IMR-90 (cell line): ENCODE results near the gene FUT8. TPM values are rescaled to one million over a fixed set of nuclear protein-coding genes. Genes with fewer than 3 reads are reported as not detected.

Experiments used
- ATAC-seq: fragments of 200-7000 bp; cut with Tn5 transposase; 2 replicates; pipeline ENCODE4 v1.9.1; 2020; ENCODE audit warnings: low read depth, mild to moderate bottlenecking, moderate library complexity
- BruUV-seq: library from RNA; stranded (reverse); fragments of 400-500 nt; replicated peaks from 2 replicates; lab custom pipeline; 2021; lab: Mats Ljungman, UMichigan
- CTCF ChIA-PET: fragments of 300-600 bp; formaldehyde crosslinking; extraction: SDS; loops from one replicate; lab custom pipeline; 2021; ENCODE audit warnings: antibody characterized with exemption; lab: Yijun Ruan, JAX
- POLR2A ChIA-PET: fragments of 300-600 bp; sonication (Branson Sonifier 250); formaldehyde crosslinking; loops from one replicate; lab custom pipeline; 2022; ENCODE audit warnings: antibody characterized with exemption; ENCODE audit not compliant: unreplicated experiment; lab: Charles Lee
- DNase-seq: peaks from one replicate; pipeline ENCODE4 v3.0.0; 2013
- H2AFZ ChIP-seq: replicated peaks from 2 replicates; pipeline ENCODE3; 2013; ENCODE audit warnings: low read length, mild to moderate bottlenecking; ENCODE audit not compliant: poor library complexity
- H2AK5ac ChIP-seq: 2 replicates; pipeline ENCODE4 v1.6.1; 2013; ENCODE audit warnings: low read depth, low read length, inconsistent platforms
- H2AK9ac ChIP-seq: replicated peaks from 2 replicates; pipeline ENCODE3; 2013; ENCODE audit warnings: mild to moderate bottlenecking, low read depth, low read length, moderate library complexity; ENCODE audit not compliant: poor library complexity
- H2BK120ac ChIP-seq: 2 replicates; pipeline ENCODE4 v1.6.1; 2013; ENCODE audit warnings: low read depth, low read length, inconsistent platforms
- H2BK15ac ChIP-seq: 3 replicates; pipeline ENCODE4 v1.6.1; 2013; ENCODE audit warnings: low read depth, low read length, inconsistent platforms
- H2BK20ac ChIP-seq: 2 replicates; pipeline ENCODE4 v1.6.1; 2013; ENCODE audit warnings: low read depth, mild to moderate bottlenecking, inconsistent platforms, low read length, moderate library complexity
- H2BK5ac ChIP-seq: 2 replicates; pipeline ENCODE4 v1.6.1; 2013; ENCODE audit warnings: mild to moderate bottlenecking, low read depth, low read length, inconsistent platforms; ENCODE audit not compliant: poor library complexity, severe bottlenecking
- H3K14ac ChIP-seq: replicated peaks from 2 replicates; pipeline ENCODE4 v1.6.1; 2013; ENCODE audit warnings: low read depth, low read length, inconsistent platforms
- H3K18ac ChIP-seq: 2 replicates; pipeline ENCODE4 v1.6.1; 2013; ENCODE audit warnings: low read depth, low read length, control low read depth
- H3K23ac ChIP-seq: 2 replicates; pipeline ENCODE4 v1.6.1; 2013; ENCODE audit warnings: low read depth, low read length, inconsistent platforms
- H3K27ac ChIP-seq: 2 replicates; pipeline ENCODE4 v1.5.1; 2013; ENCODE audit warnings: mild to moderate bottlenecking, control low read depth, low read length; ENCODE audit not compliant: insufficient read depth
- H3K27me3 ChIP-seq: 2 replicates; pipeline ENCODE4 v1.6.1; 2013; ENCODE audit warnings: low read length; ENCODE audit not compliant: control insufficient read depth, insufficient read depth
- H3K36me3 ChIP-seq: 2 replicates; pipeline ENCODE4 v1.6.1; 2013; ENCODE audit warnings: low read length, mixed read lengths; ENCODE audit not compliant: control insufficient read depth, insufficient read depth
- H3K4ac ChIP-seq: 2 replicates; pipeline ENCODE4 v1.6.1; 2013; ENCODE audit warnings: low read depth, low read length, inconsistent platforms
- H3K4me1 ChIP-seq: 2 replicates; pipeline ENCODE4 v1.6.1; 2013; ENCODE audit warnings: low read length, mixed read lengths; ENCODE audit not compliant: control insufficient read depth, insufficient read depth
- H3K4me2 ChIP-seq: 2 replicates; pipeline ENCODE4 v1.6.1; 2013; ENCODE audit warnings: low read depth, mild to moderate bottlenecking, control low read depth, low read length, moderate library complexity
- H3K4me3 ChIP-seq: 2 replicates; pipeline ENCODE4 v1.5.1; 2013; ENCODE audit warnings: low read depth, mild to moderate bottlenecking, control low read depth, low read length, moderate library complexity; ENCODE audit not compliant: insufficient read depth
- H3K56ac ChIP-seq: 2 replicates; pipeline ENCODE4 v1.6.1; 2013; ENCODE audit warnings: low read length, inconsistent platforms; ENCODE audit not compliant: insufficient read depth; ENCODE audit errors: extremely low read depth
- H3K79me1 ChIP-seq, 2 experiments: 2 replicates each; pipeline ENCODE4 v1.6.1; 2013; ENCODE audit warnings: low read length in 2 of 2, inconsistent platforms in 1 of 2, low read depth in 1 of 2
- H3K9ac ChIP-seq: 2 replicates; pipeline ENCODE4 v1.6.1; 2013; ENCODE audit warnings: low read depth, low read length, control low read depth
- H3K9me1 ChIP-seq: 2 replicates; pipeline ENCODE4 v1.6.1; 2013; ENCODE audit warnings: low read length, inconsistent platforms; ENCODE audit not compliant: insufficient read depth
- H3K9me3 ChIP-seq: 2 replicates; pipeline ENCODE4 v1.6.1; 2013; ENCODE audit warnings: low read length; ENCODE audit not compliant: control insufficient read depth, insufficient read depth
- H4K20me1 ChIP-seq: 2 replicates; pipeline ENCODE4 v1.6.1; 2013; ENCODE audit warnings: low read length, inconsistent platforms; ENCODE audit not compliant: insufficient read depth
- H4K5ac ChIP-seq: 2 replicates; pipeline ENCODE4 v1.6.1; 2013; ENCODE audit warnings: mild to moderate bottlenecking, low read depth, low read length, control low read depth
- H4K8ac ChIP-seq, 2 experiments: 2 replicates each; pipeline ENCODE4 v1.6.1; 2013; ENCODE audit warnings: low read depth in 2 of 2, low read length in 2 of 2, control low read depth in 1 of 2, inconsistent platforms in 1 of 2
- H4K91ac ChIP-seq: 2 replicates; pipeline ENCODE4 v1.6.1; 2013; ENCODE audit warnings: low read depth, low read length, inconsistent platforms; ENCODE audit not compliant: insufficient read depth
- BHLHE40 ChIP-seq: fragments of 150-350 bp; IDR thresholded peaks from 2 replicates; pipeline ENCODE4 v1.6.1; 2016; ENCODE audit warnings: mild to moderate bottlenecking, low read depth, low read length
- CEBPB ChIP-seq: IDR thresholded peaks from 2 replicates; pipeline ENCODE4 v1.6.1; 2012; ENCODE audit warnings: low read depth, low read length, improper control_type of control experiment
- CHD1 ChIP-seq: IDR thresholded peaks from 2 replicates; pipeline ENCODE4 v1.6.1; 2012; ENCODE audit warnings: low read depth, low read length, improper control_type of control experiment
- FOS ChIP-seq: fragments of 150-350 bp; IDR thresholded peaks from 2 replicates; pipeline ENCODE4 v1.6.1; 2016; ENCODE audit warnings: low read depth, low read length
- MAFK ChIP-seq: IDR thresholded peaks from 2 replicates; pipeline ENCODE4 v1.6.1; 2012; ENCODE audit warnings: low read depth, low read length, improper control_type of control experiment
- MAZ ChIP-seq: IDR thresholded peaks from 2 replicates; pipeline ENCODE4 v1.6.1; 2012; ENCODE audit warnings: low read depth, mild to moderate bottlenecking, low read length, improper control_type of control experiment, moderate library complexity, borderline replicate concordance
- MXI1 ChIP-seq: IDR thresholded peaks from 2 replicates; pipeline ENCODE4 v1.6.1; 2012; ENCODE audit warnings: low read depth, mild to moderate bottlenecking, low read length, moderate library complexity, borderline replicate concordance
- NFE2L2 ChIP-seq: fragments of 150-350 bp; IDR thresholded peaks from 2 replicates; pipeline ENCODE4 v1.6.1; 2016; ENCODE audit warnings: low read depth, mild to moderate bottlenecking, low read length
- POLR2A ChIP-seq: IDR thresholded peaks from 2 replicates; pipeline ENCODE4 v1.6.1; 2012; ENCODE audit warnings: mild to moderate bottlenecking, low read depth, low read length
- RAD21 ChIP-seq: IDR thresholded peaks from 2 replicates; pipeline ENCODE4 v1.6.1; 2012; ENCODE audit warnings: low read length, improper control_type of control experiment
- RCOR1 ChIP-seq: IDR thresholded peaks from 2 replicates; pipeline ENCODE4 v1.6.1; 2012; ENCODE audit warnings: mild to moderate bottlenecking, low read length, improper control_type of control experiment; ENCODE audit not compliant: insufficient replicate concordance
- RFX5 ChIP-seq: IDR thresholded peaks from 2 replicates; pipeline ENCODE4 v1.8.0; 2012; ENCODE audit warnings: low read depth, mild to moderate bottlenecking, low read length, moderate library complexity
- SMC3 ChIP-seq: fragments of 150-350 bp; IDR thresholded peaks from 2 replicates; pipeline ENCODE4 v1.6.1; 2016; ENCODE audit warnings: low read depth, mild to moderate bottlenecking, antibody characterized with exemption, low read length, moderate library complexity
- WGBS, 2 experiments: methylation state at CpG; one replicate each; pipeline versions ENCODE4 v1.1.5 to v1.1.7; 2013; ENCODE audit warnings: missing lambda C conversion rate in 2 of 2; ENCODE audit not compliant: insufficient read length in 1 of 2; ENCODE audit errors: extremely low coverage in 2 of 2; 5-methylcytosine and 5-hydroxymethylcytosine counted together
- dilution Hi-C: fragments of 300-500 bp; cut with HindIII; formaldehyde crosslinking; loops from one replicate; pipeline ENCODE4 v1.14.3; 2018; ENCODE audit warnings: low sequenced_read_pairs; ENCODE audit not compliant: unreplicated experiment
- in situ Hi-C: fragments of 300-500 bp; cut with MboI; formaldehyde crosslinking; loops from 3 replicates; pipeline ENCODE4 v1.14.3; 2019; ENCODE audit warnings: low sequenced_read_pairs, inconsistent platforms, mixed read lengths
- intact Hi-C: fragments of 100-400 bp; cut with micrococcal nuclease; formaldehyde crosslinking; loops from 2 replicates; pipeline ENCODE4 v1.10.0; 2022
- polyA plus RNA-seq, 3 experiments: library from polyadenylated mRNA; depleted of rRNA; stranded (reverse); fragments of >200 nt; gene quantifications; 2 replicates each; pipeline ENCODE4 v1.2.3, GENCODE V29; 2012; ENCODE audit warnings: low replicate concordance in 1 of 3
- total RNA-seq: library from RNA; depleted of rRNA; stranded (reverse); fragments of >200 nt; gene quantifications from 2 replicates; pipeline ENCODE4 v1.2.3, GENCODE V29; 2012
- TF ChIP-seq, protein P1 (sequence below): fragments of 150-350 bp; IDR thresholded peaks from 2 replicates; pipeline ENCODE4 v1.6.1; 2016; ENCODE audit warnings: low read depth, mild to moderate bottlenecking, low read length, moderate library complexity, borderline replicate concordance
- TF ChIP-seq, protein P2 (sequence below): conservative IDR thresholded peaks from 2 replicates; pipeline ENCODE4 v1.5.1; 2012; ENCODE audit warnings: mild to moderate bottlenecking, low read depth, low read length, improper control_type of control experiment
- TF ChIP-seq, protein P3 (sequence below): fragments of 150-350 bp; IDR thresholded peaks from 2 replicates; pipeline ENCODE4 v1.6.1; 2017; ENCODE audit warnings: mild to moderate bottlenecking, antibody characterized with exemption, low read length, low read depth

The FUT8 gene
- total and polyA plus RNA-seq, 2 of the 4 experiments (the other 2 are of a cell fraction): 15.6 to 72.9 TPM

DNA sequence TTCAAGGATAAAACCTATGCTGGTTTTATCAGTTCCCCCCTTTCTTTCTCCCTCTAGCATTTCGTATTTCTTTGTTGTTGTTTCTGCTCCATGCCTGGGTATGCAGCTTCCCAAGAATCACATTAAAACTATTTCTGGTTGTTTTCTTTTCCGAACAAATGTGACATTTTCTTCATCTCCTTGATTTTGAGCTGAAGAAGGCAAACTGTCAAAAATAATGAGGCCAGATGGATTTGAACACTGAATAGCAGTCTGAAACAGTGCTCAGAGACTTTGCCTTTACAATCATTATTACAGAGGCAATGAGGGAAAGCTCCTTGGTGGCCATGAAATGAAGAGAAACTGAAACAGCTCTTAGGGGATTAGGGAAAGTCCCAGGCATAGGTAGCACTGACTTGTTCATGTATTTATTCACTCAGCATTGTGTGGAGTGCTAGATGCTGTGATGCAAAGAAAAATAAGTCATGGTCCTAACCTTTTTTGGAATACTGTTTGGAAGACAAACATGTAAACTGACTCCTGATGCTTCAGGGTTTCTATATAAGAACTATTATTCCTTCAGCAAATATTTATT is 319.5 kb downstream of the FUT8 start:
- Histone ChIP-seq H3K4me3 (no peak overlapping the region), H3K36me3 (no peaks in the 10 kb centered on the region), H2BK5ac (no peak overlapping the region), H3K27ac (no peak overlapping the region), H2AK9ac (no peak overlapping the region), H3K4me1 (no peaks in the 10 kb centered on the region), H2AK5ac (no peak overlapping the region), H3K27me3 (no peaks in the 10 kb centered on the region), H3K79me1 (no peaks in the 10 kb centered on the region), H2BK120ac (no peak overlapping the region), H3K23ac (no peak overlapping the region), H3K9me3 (no peaks in the 10 kb centered on the region), H4K91ac (no peak overlapping the region), H4K5ac (no peak overlapping the region), H3K9me1 (no peaks in the 10 kb centered on the region), H4K20me1 (no peaks in the 10 kb centered on the region), H3K18ac (no peak overlapping the region), H2AFZ (no peak overlapping the region), H3K56ac (no peak overlapping the region), H3K9ac (no peak overlapping the region), H3K4ac (no peak overlapping the region), H3K14ac (no peak overlapping the region), H2BK20ac (no peak overlapping the region), H4K8ac (no peak overlapping the region), H3K4me2 (no peak overlapping the region), H2BK15ac (no peak overlapping the region)
- POLR2A ChIA-PET: no interaction called here
- in situ Hi-C loops: no loop called here
- no TSS peak for BruUV-seq
- CTCF ChIA-PET: interaction anchor here (0.7 kb wide), 1 partner anchor 25 kb away, joined by 3 read pairs; no protein-coding TSS in a partner anchor
- ATAC-seq: no peak
- no peak for DNase-seq
- TF ChIP-seq CEBPB: no peak
- TF ChIP-seq, protein P1, sequence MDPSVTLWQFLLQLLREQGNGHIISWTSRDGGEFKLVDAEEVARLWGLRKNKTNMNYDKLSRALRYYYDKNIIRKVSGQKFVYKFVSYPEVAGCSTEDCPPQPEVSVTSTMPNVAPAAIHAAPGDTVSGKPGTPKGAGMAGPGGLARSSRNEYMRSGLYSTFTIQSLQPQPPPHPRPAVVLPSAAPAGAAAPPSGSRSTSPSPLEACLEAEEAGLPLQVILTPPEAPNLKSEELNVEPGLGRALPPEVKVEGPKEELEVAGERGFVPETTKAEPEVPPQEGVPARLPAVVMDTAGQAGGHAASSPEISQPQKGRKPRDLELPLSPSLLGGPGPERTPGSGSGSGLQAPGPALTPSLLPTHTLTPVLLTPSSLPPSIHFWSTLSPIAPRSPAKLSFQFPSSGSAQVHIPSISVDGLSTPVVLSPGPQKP: no peak
- TF ChIP-seq, protein P2, sequence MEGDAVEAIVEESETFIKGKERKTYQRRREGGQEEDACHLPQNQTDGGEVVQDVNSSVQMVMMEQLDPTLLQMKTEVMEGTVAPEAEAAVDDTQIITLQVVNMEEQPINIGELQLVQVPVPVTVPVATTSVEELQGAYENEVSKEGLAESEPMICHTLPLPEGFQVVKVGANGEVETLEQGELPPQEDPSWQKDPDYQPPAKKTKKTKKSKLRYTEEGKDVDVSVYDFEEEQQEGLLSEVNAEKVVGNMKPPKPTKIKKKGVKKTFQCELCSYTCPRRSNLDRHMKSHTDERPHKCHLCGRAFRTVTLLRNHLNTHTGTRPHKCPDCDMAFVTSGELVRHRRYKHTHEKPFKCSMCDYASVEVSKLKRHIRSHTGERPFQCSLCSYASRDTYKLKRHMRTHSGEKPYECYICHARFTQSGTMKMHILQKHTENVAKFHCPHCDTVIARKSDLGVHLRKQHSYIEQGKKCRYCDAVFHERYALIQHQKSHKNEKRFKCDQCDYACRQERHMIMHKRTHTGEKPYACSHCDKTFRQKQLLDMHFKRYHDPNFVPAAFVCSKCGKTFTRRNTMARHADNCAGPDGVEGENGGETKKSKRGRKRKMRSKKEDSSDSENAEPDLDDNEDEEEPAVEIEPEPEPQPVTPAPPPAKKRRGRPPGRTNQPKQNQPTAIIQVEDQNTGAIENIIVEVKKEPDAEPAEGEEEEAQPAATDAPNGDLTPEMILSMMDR: no peak
- no peak for TF ChIP-seq RAD21
- TF ChIP-seq, protein P3, sequence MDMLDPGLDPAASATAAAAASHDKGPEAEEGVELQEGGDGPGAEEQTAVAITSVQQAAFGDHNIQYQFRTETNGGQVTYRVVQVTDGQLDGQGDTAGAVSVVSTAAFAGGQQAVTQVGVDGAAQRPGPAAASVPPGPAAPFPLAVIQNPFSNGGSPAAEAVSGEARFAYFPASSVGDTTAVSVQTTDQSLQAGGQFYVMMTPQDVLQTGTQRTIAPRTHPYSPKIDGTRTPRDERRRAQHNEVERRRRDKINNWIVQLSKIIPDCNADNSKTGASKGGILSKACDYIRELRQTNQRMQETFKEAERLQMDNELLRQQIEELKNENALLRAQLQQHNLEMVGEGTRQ: no peak
- no peak for TF ChIP-seq RCOR1
- TF ChIP-seq CHD1: no peak
- TF ChIP-seq RFX5: no peak
- TF ChIP-seq MXI1: no peak
- no peak for TF ChIP-seq MAFK
- no peak for TF ChIP-seq BHLHE40
- TF ChIP-seq FOS: no peak
- TF ChIP-seq NFE2L2: no peak
- no peak for TF ChIP-seq MAZ
- TF ChIP-seq SMC3: no peak
- no peak for TF ChIP-seq POLR2A
- WGBS, 2 experiments: no CpG with 5 or more reads among the region's 2 CpGs
- intact Hi-C loops: no loop called here
- dilution Hi-C loops: no loop called here
